Activated CD4-positive, alpha-beta T cell treated with anti-CD3 and anti-CD28 coated beads for 36 hours (primary cell): ENCODE data around the gene APC. TPM values are rescaled to one million over a fixed set of nuclear protein-coding genes. Genes with fewer than 3 reads are reported as not detected.
"Not testable (repeated sequence)": the region's sequence is repeated elsewhere in the genome, so short reads cannot be mapped to it uniquely, and the experiment has no call there.

Source experiments
- ATAC-seq: fragments of 200-7000 bp; cut with Tn5 transposase; one replicate; pipeline ENCODE4 v1.10.0; 2021; ENCODE audit warnings: mild to moderate bottlenecking, moderate library complexity
- CTCF ChIA-PET: fragments of 350-600 bp; sonication (Branson Sonifier 250); formaldehyde crosslinking; loops from one replicate; lab custom pipeline; 2021; ENCODE audit warnings: antibody characterized with exemption; lab: Charles Lee
- POLR2A ChIA-PET: fragments of 350-600 bp; sonication (Branson Sonifier 250); formaldehyde crosslinking; loops from one replicate; lab custom pipeline; 2021; ENCODE audit warnings: antibody characterized with exemption, inconsistent platforms; lab: Charles Lee
- DNase-seq: peaks from one replicate; pipeline ENCODE4 v3.0.0-alpha.2; 2020
- H3K27ac Mint-ChIP-seq: one replicate; pipeline ENCODE4 v1.8.0; 2021; ENCODE audit warnings: mixed read lengths
- H3K27me3 Mint-ChIP-seq: one replicate; pipeline ENCODE4 v1.8.0; 2021; ENCODE audit warnings: mixed read lengths
- H3K36me3 Mint-ChIP-seq: one replicate; pipeline ENCODE4 v1.8.0; 2021; ENCODE audit warnings: low read depth, mixed read lengths
- H3K4me1 Mint-ChIP-seq: one replicate; pipeline ENCODE4 v1.8.0; 2021; ENCODE audit warnings: mixed read lengths
- H3K4me3 Mint-ChIP-seq: one replicate; pipeline ENCODE4 v1.8.0; 2021; ENCODE audit warnings: mild to moderate bottlenecking, moderate library complexity, mixed read lengths
- H3K9me3 Mint-ChIP-seq: one replicate; pipeline ENCODE4 v1.8.0; 2021; ENCODE audit warnings: low read depth, mixed read lengths
- intact Hi-C, 2 experiments: fragments of 100-400 bp; cut with DNase I in 1 of 2; cut with micrococcal nuclease in 1 of 2; formaldehyde crosslinking; loops; one replicate each; pipeline versions ENCODE4 v1.14.2 to v1.15.1; 2022 to 2024; cut with DNase I, micrococcal nuclease
- total RNA-seq, 2 experiments: library from RNA; stranded (reverse); gene quantifications; one replicate each; pipeline ENCODE4 v1.2.3, GENCODE V29; 2021

APC gene
- total RNA-seq, 2 experiments from 2014 or later: 20.1 to 22.3 TPM

GRCh38 chr5:112848116-112848811 is 110.6 kb downstream of the APC start:
- no peaks in the 10 kb centered on the region for H3K27me3 Mint-ChIP-seq

GRCh38 chr5:112849912-112850311 is 112.2 kb downstream of the APC start:
- Mint-ChIP-seq H3K36me3 (peaks cover 4% of the 10 kb centered on the region), H3K4me3 (no peak overlapping the region), H3K9me3 (no peaks in the 10 kb centered on the region), H3K4me1 (peaks cover 4% of the 10 kb centered on the region), H3K27ac (no peak overlapping the region), H3K27me3 (peaks cover 11% of the 10 kb centered on the region)
- DNase-seq (no peak), ATAC-seq (no peak)
- intact Hi-C loops: loop anchor here in 1 of 2 experiments (2.0 kb wide), 2 partner anchors 159 to 299 kb away; no protein-coding TSS in a partner anchor
- ChIA-PET POLR2A (no interaction called here), CTCF (interaction anchor here (1.0 to 1.2 kb wide), 4 partner anchors 9 to 73 kb away, joined by 3 to 6 read pairs (median 3); partner anchors contain the start of gene SRP19)

More at GRCh38 chr5:112848116-112848811, 110.6 kb downstream of the APC start:
- no peaks in the 10 kb centered on the region for H3K9me3 Mint-ChIP-seq
- intact Hi-C loops: loop anchor here (1.0 to 2.0 kb wide), 3 partner anchors 157 to 297 kb away; no protein-coding TSS in a partner anchor
- peak; percentile 17 for DNase-seq
- no peaks in the 10 kb centered on the region for H3K36me3 Mint-ChIP-seq
- ATAC-seq: peak; percentile 100
- ChIA-PET POLR2A (interaction anchor here (0.6 kb wide), 2 partner anchors 12 to 54 kb away, joined by 4 to 11 read pairs; no protein-coding TSS in a partner anchor), CTCF (interaction anchor here (0.5 to 2.2 kb wide), 28 partner anchors 9 to 675 kb away, joined by 3 to 22 read pairs (median 4); partner anchors contain the start of genes REEP5 and SRP19)
- H3K27ac Mint-ChIP-seq: peak overlapping the region; percentile 81
- peaks cover 4% of the 10 kb centered on the region for H3K4me1 Mint-ChIP-seq
- no peak overlapping the region for H3K4me3 Mint-ChIP-seq

DNA sequence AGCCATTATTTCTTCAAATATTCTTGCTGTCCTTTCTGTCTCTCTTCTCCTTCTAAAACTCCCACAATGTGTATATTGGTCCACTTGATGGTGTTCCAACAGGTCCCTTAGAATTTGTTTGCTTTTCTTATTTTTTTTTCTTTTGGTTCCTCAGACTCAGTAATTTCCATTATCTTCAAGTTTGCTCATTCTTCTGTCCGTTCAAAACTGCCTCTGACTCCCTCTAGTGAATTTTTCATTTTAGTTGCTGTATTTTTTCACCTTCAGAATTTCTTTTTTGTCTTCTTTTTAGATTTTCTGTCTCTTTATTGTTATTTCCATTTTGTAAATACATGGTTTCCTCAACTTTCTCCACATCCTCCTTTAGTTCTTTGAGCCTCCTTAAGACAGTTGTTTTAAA is 117.0 kb downstream of the APC start:
- Mint-ChIP-seq H3K27me3 (peaks cover 29% of the 10 kb centered on the region), H3K9me3 (no peaks in the 10 kb centered on the region), H3K4me3 (no peak overlapping the region), H3K27ac (no peak overlapping the region), H3K36me3 (peaks cover 4% of the 10 kb centered on the region), H3K4me1 (peaks cover 2% of the 10 kb centered on the region)
- ChIA-PET POLR2A (no interaction called here), CTCF (interaction anchor here (0.6 to 1.0 kb wide), 5 partner anchors 10 to 117 kb away, joined by 3 to 4 read pairs (median 3); no protein-coding TSS in a partner anchor)
- intact Hi-C loops: no loop called here
- no peak for DNase-seq
- no peak for ATAC-seq

- Mint-ChIP-seq H3K9me3 (no peaks in the 10 kb centered on the region), H3K27ac (no peak overlapping the region), H3K4me1 (peaks cover 18% of the 10 kb centered on the region), H3K27me3 (peaks cover 29% of the 10 kb centered on the region), H3K36me3 (peaks cover 10% of the 10 kb centered on the region), H3K4me3 (no peak overlapping the region)
- POLR2A ChIA-PET: no interaction called here
- intact Hi-C loops: no loop called here
- CTCF ChIA-PET: interaction anchor here (0.7 to 1.2 kb wide), 2 partner anchors 134 to 743 kb away, joined by 3 read pairs; no protein-coding TSS in a partner anchor
- ATAC-seq (no peak), DNase-seq (no peak)
These were observed 120.2 kb downstream of the APC start for GRCh38 chr5:112857866-112858265.

- Mint-ChIP-seq H3K36me3 (peaks cover 17% of the 10 kb centered on the region), H3K27ac (peak overlapping the region; percentile 98), H3K4me3 (peak overlapping the region; percentile 97), H3K27me3 (peaks cover 12% of the 10 kb centered on the region), H3K4me1 (peaks cover 32% of the 10 kb centered on the region)
- intact Hi-C loops: loop anchor here (2.0 to 10.0 kb wide), 6 partner anchors 18 to 1768 kb away; partner anchors contain the start of genes CAMK4 (in 1 of the 2) and WDR36 (in 1 of the 2)
- CTCF ChIA-PET: interaction anchor here (0.7 to 3.2 kb wide), 10 partner anchors 8 to 147 kb away, joined by 3 to 22 read pairs (median 4); no protein-coding TSS in a partner anchor
- H3K9me3 Mint-ChIP-seq, ATAC-seq, DNase-seq: not testable (repeated sequence)
- POLR2A ChIA-PET: interaction anchor here (0.6 to 1.6 kb wide), 5 partner anchors 12 to 305 kb away, joined by 3 to 6 read pairs (median 4); partner anchors contain the start of gene DCP2
These were observed 122.9 kb downstream of the APC start for GRCh38 chr5:112860571-112860928.

DNA sequence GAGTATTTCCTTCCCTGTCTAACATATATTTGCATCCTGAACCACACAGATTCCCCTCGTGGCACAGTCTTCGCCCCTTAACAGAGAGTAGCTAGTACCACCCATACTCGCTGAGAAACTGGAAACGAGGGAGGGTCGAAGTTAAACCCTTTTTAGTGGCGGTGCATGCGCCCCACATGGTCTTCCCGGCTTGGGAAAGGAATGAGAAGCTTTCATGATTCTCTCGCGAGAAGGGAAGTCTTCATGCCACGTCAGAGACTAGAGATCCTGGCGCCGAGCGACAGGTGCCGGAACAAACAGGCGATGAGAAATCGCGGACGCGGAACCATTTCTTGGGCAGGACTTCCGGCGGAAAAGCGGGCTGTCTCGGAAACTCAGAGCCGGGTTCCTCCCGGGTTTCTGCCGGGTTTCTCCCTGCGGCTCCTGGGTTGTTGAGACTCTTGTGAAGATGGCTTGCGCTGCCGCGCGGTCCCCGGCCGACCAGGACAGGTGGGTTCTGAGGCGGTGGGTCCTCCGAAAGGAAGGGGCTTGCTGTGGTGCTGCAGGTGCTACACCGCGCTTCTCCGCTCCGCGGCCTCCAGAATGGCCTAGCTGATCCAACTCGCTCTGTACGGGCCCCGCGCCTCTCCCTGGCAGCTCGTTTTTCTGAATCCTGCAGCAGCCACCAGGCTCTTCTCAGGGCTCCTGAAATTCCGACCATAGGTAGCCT is 123.4 kb downstream of the APC start, which contains the start of gene SRP19:
Gene SRP19 (plus strand): TSS at position 359 of the 709 bp plus-strand sequence. CDS start 90 bp downstream, at position 449.
- H3K4me3 Mint-ChIP-seq: peak within 1 kb of the TSS; percentile 97
- H3K36me3 Mint-ChIP-seq: peaks cover 19% of the 10 kb centered on the region
- peaks cover 9% of the 10 kb centered on the region for H3K27me3 Mint-ChIP-seq
- ChIA-PET POLR2A (interaction anchor here (0.6 to 1.6 kb wide), 5 partner anchors 13 to 305 kb away, joined by 3 to 6 read pairs (median 4); partner anchors contain the start of gene DCP2), CTCF (interaction anchor here (0.7 to 3.2 kb wide), 12 partner anchors 9 to 147 kb away, joined by 3 to 22 read pairs (median 4); no protein-coding TSS in a partner anchor)
- DNase-seq (peak; percentile 95), ATAC-seq (peak; percentile 95)
- peaks cover 32% of the 10 kb centered on the region for H3K4me1 Mint-ChIP-seq
- no peaks in the 10 kb centered on the region for H3K9me3 Mint-ChIP-seq
- peak within 1 kb of the TSS; percentile 98 for H3K27ac Mint-ChIP-seq
- intact Hi-C loops: loop anchor here (1.0 to 10.0 kb wide), 14 partner anchors 18 to 1769 kb away; partner anchors contain the start of genes REEP5 (in 2 of the 2), APC (in 1 of the 2), CAMK4 (in 1 of the 2) and DCP2 (in 1 of the 2)

GRCh38 chr5:112861638-112861985 is 123.9 kb downstream of the APC start:
- H3K4me1 Mint-ChIP-seq: peaks cover 33% of the 10 kb centered on the region
- no peak for ATAC-seq
- peak overlapping the region; percentile 97 for H3K4me3 Mint-ChIP-seq
- POLR2A ChIA-PET: interaction anchor here (1.6 kb wide), 1 partner anchor 17 kb away, joined by 4 read pairs; no protein-coding TSS in a partner anchor
- H3K9me3 Mint-ChIP-seq: no peaks in the 10 kb centered on the region
- CTCF ChIA-PET: interaction anchor here (0.8 to 3.2 kb wide), 7 partner anchors 11 to 148 kb away, joined by 3 to 22 read pairs (median 5); no protein-coding TSS in a partner anchor
- intact Hi-C loops: loop anchor here (1.0 to 10.0 kb wide), 14 partner anchors 17 to 1769 kb away; partner anchors contain the start of genes REEP5 (in 2 of the 2), APC (in 1 of the 2), CAMK4 (in 1 of the 2) and DCP2 (in 1 of the 2)
- H3K27ac Mint-ChIP-seq: peak overlapping the region; percentile 98
- H3K27me3 Mint-ChIP-seq: peaks cover 6% of the 10 kb centered on the region
- no peak for DNase-seq
- H3K36me3 Mint-ChIP-seq: peaks cover 21% of the 10 kb centered on the region

DNA sequence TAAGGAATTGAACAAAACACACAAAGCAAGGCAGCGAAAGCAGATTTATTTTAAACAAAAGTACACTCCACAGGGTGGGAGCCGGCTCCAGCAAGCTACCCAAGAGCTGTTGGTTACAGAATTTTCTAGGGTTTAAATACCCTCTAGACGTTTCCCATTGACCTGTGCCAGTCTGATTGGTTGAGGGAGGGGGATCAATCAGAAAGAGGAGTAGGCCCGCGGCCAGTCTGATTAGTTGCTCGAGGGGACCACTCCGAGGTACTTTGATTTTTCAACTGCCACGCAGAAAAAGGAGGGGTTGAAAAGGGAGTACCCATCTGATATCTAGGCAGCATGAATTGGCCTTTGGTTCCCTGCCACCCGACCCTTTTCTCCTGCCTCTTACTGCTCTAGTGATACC is 124.4 kb downstream of the APC start:
- ChIA-PET CTCF (no interaction called here), POLR2A (no interaction called here)
- Mint-ChIP-seq H3K4me1 (peaks cover 38% of the 10 kb centered on the region), H3K27ac (peak overlapping the region; percentile 98), H3K36me3 (peaks cover 25% of the 10 kb centered on the region), H3K4me3 (peak overlapping the region; percentile 97), H3K27me3 (peaks cover 6% of the 10 kb centered on the region), H3K9me3 (no peaks in the 10 kb centered on the region)
- ATAC-seq (no peak), DNase-seq (no peak)
- intact Hi-C loops: loop anchor here in 1 of 2 experiments (5.0 to 10.0 kb wide), 3 partner anchors 697 to 1770 kb away; partner anchors contain the start of genes CAMK4 and WDR36

DNA sequence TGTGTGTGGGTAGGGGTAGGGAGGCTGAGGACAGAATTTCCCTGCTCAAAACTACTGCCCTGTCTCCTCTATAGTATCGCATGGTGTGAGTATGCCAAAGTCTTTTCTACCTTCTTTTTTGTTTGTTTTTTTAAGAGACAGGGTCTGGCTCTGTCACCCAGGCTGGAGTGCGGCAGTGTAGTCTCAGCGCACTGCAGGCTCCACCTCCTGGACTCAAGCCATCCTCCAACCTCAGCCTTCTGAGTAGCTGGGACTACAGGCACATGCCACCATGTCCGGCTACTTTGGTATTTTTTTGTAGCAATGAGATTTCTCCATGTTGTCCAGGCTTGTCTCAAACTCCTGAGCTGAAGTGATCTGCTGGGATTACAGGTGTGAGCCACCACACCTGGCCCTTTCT is 125.9 kb downstream of the APC start:
- Mint-ChIP-seq H3K4me1 (peaks cover 41% of the 10 kb centered on the region), H3K9me3 (no peaks in the 10 kb centered on the region), H3K4me3 (peak overlapping the region; percentile 97), H3K27me3 (no peaks in the 10 kb centered on the region), H3K27ac (peak overlapping the region; percentile 27), H3K36me3 (peaks cover 36% of the 10 kb centered on the region)
- ChIA-PET CTCF (no interaction called here), POLR2A (interaction anchor here (1.0 kb wide), 1 partner anchor 14 kb away, joined by 3 read pairs; no protein-coding TSS in a partner anchor)
- intact Hi-C loops: loop anchor here in 1 of 2 experiments (5.0 to 10.0 kb wide), 3 partner anchors 699 to 1771 kb away; partner anchors contain the start of genes CAMK4 and WDR36
- DNase-seq (no peak), ATAC-seq (no peak)

GRCh38 chr5:112865128-112865527 is 127.4 kb downstream of the APC start:
- CTCF ChIA-PET: interaction anchor here (0.6 to 0.9 kb wide), 3 partner anchors 9 to 109 kb away, joined by 3 to 4 read pairs (median 3); no protein-coding TSS in a partner anchor
- POLR2A ChIA-PET: interaction anchor here (0.6 kb wide), 1 partner anchor 156 kb away, joined by 4 read pairs; no protein-coding TSS in a partner anchor
- H3K27ac Mint-ChIP-seq: no peak overlapping the region
- peaks cover 55% of the 10 kb centered on the region for H3K4me1 Mint-ChIP-seq
- no peak for ATAC-seq
- intact Hi-C loops: loop anchor here in 1 of 2 experiments (10.0 kb wide), 2 partner anchors 700 to 1640 kb away; partner anchors contain the start of gene CAMK4
- no peaks in the 10 kb centered on the region for H3K9me3 Mint-ChIP-seq
- no peak overlapping the region for H3K4me3 Mint-ChIP-seq
- DNase-seq: no peak
- H3K27me3 Mint-ChIP-seq: no peaks in the 10 kb centered on the region
- H3K36me3 Mint-ChIP-seq: peaks cover 46% of the 10 kb centered on the region
